ENCODE data around the gene TMSB15B. TPM values are rescaled to one million over a fixed set of nuclear protein-coding genes. Genes with fewer than 3 reads are reported as not detected.
"Not testable (repeated sequence)": the region's sequence is repeated elsewhere in the genome, so short reads cannot be mapped to it uniquely, and the experiment has no call there.

Gene TMSB15B
- polyA plus RNA-seq (ENCODE audit: low read depth in 6 of 6) = 10 to 100 TPM; 12.4 to 38.5 (median 18.1) TPM

GRCh38 chrX:103962411-103963278 lies at the start of gene TMSB15B:
TSS of gene TMSB15B (plus strand) at chrX:103962627.
- ATAC-seq (ENCODE audit: low read depth in 2 of 2) = peak; percentile 98
- H3K27ac Mint-ChIP-seq, DNase-seq: not testable (repeated sequence)

DNA sequence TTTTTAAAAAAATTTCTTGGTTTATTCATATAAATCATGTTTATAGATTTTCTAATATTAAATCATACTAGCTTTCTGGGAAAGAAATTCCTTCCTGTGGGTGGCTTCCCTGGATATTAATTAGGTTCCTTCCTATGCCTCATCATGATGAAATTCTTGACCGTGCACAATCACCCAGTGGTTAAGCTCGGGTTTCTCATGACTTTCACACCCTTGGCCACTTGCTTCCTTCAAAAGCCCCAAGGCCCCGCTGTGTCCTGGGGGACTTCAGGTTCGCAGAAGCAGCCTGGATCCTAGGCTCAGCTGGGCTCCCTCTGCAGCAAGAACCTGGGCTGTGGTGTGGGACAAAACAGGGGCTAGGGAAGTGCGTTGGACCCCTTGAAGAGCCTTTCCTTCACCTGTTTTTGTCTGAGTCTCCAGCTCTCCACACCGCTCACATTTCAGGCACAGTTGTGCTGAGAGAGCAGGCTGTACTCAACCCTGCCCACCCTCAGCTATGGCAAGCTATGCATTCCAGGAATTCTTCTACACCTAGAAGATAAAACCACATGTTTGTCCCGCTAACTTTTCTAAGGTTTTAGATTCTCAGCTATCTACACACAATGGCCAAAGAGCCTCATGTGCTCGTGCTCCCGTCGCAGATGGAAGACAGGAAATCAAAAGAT lies 48.9 kb upstream of the TMSB15B start:
- H3K36me3 Mint-ChIP-seq = no peaks in the 10 kb centered on the region
- peaks cover 4 to 6% (median 5%) of the 10 kb centered on the region in 3 donors for H3K4me1 Mint-ChIP-seq
- H3K27me3 Mint-ChIP-seq = no peaks in the 10 kb centered on the region
- H3K4me3 Mint-ChIP-seq = no peak overlapping the region
- H3K27ac Mint-ChIP-seq = peak overlapping the region in 1 of 6 donors; percentile 7
- DNase-seq = no peak
- no peaks in the 10 kb centered on the region for H3K9me3 Mint-ChIP-seq
- no peak for ATAC-seq (ENCODE audit: low read depth in 2 of 2)

More at GRCh38 chrX:103962411-103963278, at the start of gene TMSB15B:
- H3K9me3 Mint-ChIP-seq, H3K36me3 Mint-ChIP-seq, H3K4me3 Mint-ChIP-seq, H3K27me3 Mint-ChIP-seq, H3K4me1 Mint-ChIP-seq: not testable (repeated sequence)

DNA sequence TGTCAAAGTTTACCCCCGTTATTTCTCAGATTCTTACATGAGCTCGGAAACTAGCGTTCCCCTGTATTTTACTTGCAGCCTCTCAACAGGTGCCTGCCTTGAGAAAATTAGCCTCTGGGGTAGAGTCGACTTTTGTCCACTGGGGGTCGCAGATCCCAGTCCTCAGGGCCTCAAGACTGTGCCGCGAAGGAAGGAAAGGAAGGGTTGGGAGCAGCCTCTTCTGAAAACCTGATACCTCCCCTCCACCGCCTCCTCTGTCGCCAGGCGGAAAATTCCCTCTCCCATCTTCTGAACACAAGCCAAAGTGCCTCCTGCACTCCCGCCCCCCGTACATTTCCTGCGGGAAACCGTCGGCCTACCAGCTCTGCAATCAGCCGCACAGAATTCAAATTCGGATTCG lies 44.4 kb upstream of the TMSB15B start:
- Mint-ChIP-seq H3K27ac (peak overlapping the region in 4 of 6 donors; percentile 44 to 94 (median 82)), H3K9me3 (no peaks in the 10 kb centered on the region)
- ATAC-seq (ENCODE audit: low read depth in 2 of 2) = peak; percentile 53 to 55

DNA sequence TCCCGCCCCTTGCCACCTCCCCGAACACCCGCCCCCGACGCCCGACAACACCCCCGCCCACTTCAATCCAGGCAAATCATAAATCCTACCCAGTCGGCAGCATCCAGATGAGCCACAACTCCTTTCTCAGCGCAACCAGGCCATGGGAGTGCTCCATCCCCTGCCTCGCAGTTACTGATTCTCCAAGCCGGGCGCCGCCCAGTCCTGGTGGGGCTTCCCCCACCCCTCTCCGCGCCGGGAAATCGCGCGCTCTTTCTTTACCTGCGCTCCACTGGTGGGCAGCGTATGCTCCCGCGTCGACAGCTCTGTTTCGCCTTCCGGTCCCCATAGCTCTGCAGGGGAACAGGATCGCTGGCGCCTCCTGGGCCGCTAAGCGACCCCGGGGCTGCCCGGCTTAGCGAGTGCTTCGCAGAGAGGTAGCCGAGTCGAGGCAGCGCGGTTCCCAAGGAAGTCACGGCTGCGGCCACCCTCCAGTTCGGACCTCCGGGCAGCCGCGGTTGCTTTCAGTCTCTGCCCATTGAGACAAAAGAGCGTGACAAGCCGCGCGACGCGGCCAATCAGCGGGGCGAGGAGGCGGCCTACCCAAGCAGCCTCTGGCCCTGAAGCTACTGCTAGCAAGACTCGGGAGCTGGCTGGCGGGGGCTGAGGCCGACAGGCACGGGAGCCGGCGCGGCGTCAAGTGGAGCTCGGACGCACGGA lies 43.7 kb upstream of the TMSB15B start:
- peaks cover 0 to 1% (median 0%) of the 10 kb centered on the region in 7 donors for H3K9me3 Mint-ChIP-seq
- H3K36me3 Mint-ChIP-seq = no peaks in the 10 kb centered on the region

More for the DNA sequence above, 44.4 kb upstream of the TMSB15B start:
- no peaks in the 10 kb centered on the region for H3K36me3 Mint-ChIP-seq
- peak; percentile 38 for DNase-seq
- no peaks in the 10 kb centered on the region for H3K27me3 Mint-ChIP-seq
- peaks cover 16 to 19% (median 16%) of the 10 kb centered on the region in 3 donors for H3K4me1 Mint-ChIP-seq
- peak overlapping the region; percentile 90 to 95 (median 95) for H3K4me3 Mint-ChIP-seq

GRCh38 chrX:103919270-103919637 lies 43.2 kb upstream of the TMSB15B start:
- Mint-ChIP-seq H3K27me3 (no peaks in the 10 kb centered on the region), H3K4me1 (peaks cover 16 to 19% (median 16%) of the 10 kb centered on the region in 3 donors), H3K4me3 (peak overlapping the region; percentile 90 to 95 (median 95)), H3K36me3 (no peaks in the 10 kb centered on the region), H3K27ac (peak overlapping the region; percentile 63 to 95 (median 78)), H3K9me3 (peaks cover 0 to 1% (median 0%) of the 10 kb centered on the region in 7 donors)
- peak; percentile 29 for DNase-seq
- peak; percentile 64 to 66 for ATAC-seq (ENCODE audit: low read depth in 2 of 2)

More for the DNA sequence above, 43.7 kb upstream of the TMSB15B start:
- DNase-seq (peak; percentile 50), ATAC-seq (ENCODE audit: low read depth in 2 of 2) (peak; percentile 75 to 79)
- Mint-ChIP-seq H3K27me3 (no peaks in the 10 kb centered on the region), H3K4me1 (peaks cover 16 to 19% (median 16%) of the 10 kb centered on the region in 3 donors), H3K4me3 (peak overlapping the region; percentile 90 to 95 (median 95)), H3K27ac (peak overlapping the region; percentile 81 to 95 (median 92))

GRCh38 chrX:103920515-103920914 lies 41.9 kb upstream of the TMSB15B start:
- H3K36me3 Mint-ChIP-seq; ATAC-seq (ENCODE audit: low read depth in 2 of 2); DNase-seq; H3K9me3 Mint-ChIP-seq; H3K27me3 Mint-ChIP-seq: not testable (repeated sequence)
- H3K27ac Mint-ChIP-seq = peak overlapping the region in 1 of 6 donors; percentile 34
- peaks cover 17 to 22% (median 18%) of the 10 kb centered on the region in 3 donors for H3K4me1 Mint-ChIP-seq
- H3K4me3 Mint-ChIP-seq = peak overlapping the region in 2 of 8 donors; percentile 3 to 62

- DNase-seq = no peak
- Mint-ChIP-seq H3K27ac (peak overlapping the region in 3 of 6 donors; percentile 44 to 89 (median 55)), H3K4me1 (peaks cover 17 to 22% (median 21%) of the 10 kb centered on the region in 3 donors), H3K27me3 (no peaks in the 10 kb centered on the region), H3K4me3 (no peak overlapping the region), H3K9me3 (peaks cover 0 to 1% (median 0%) of the 10 kb centered on the region in 7 donors), H3K36me3 (no peaks in the 10 kb centered on the region)
- no peak for ATAC-seq (ENCODE audit: low read depth in 2 of 2)
Observed at GRCh38 chrX:103927030-103927429, 35.4 kb upstream of the TMSB15B start.

DNA sequence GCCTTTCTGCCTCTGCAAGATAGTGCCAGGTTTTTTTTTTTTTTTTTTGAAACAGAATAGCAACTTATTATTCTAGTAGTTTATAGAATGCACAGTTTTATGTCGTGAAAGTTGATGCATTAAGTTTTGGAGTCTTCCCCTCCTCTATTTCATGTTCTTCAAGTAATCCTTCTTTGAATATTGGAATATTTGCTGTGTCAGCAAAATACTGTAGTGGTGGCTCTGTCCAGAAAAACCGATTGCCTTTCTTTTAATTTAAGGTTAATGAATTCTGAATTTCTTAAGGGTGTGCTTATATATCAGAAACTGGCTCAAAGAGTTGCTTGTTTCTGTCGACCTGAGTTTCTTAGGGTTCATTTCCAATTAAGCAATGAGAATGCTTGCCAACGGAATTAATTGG lies 34.8 kb upstream of the TMSB15B start:
- H3K4me1 Mint-ChIP-seq = peaks cover 17 to 22% (median 21%) of the 10 kb centered on the region in 3 donors
- H3K27ac Mint-ChIP-seq = no peak overlapping the region
- H3K4me3 Mint-ChIP-seq = no peak overlapping the region
- no peaks in the 10 kb centered on the region for H3K27me3 Mint-ChIP-seq
- no peaks in the 10 kb centered on the region for H3K36me3 Mint-ChIP-seq
- ATAC-seq (ENCODE audit: low read depth in 2 of 2) (no peak), DNase-seq (no peak)
- H3K9me3 Mint-ChIP-seq = peaks cover 0 to 1% (median 0%) of the 10 kb centered on the region in 7 donors

GRCh38 chrX:103932133-103932532 lies 30.3 kb upstream of the TMSB15B start:
- ATAC-seq (ENCODE audit: low read depth in 2 of 2) = no peak
- peaks cover 0 to 4% (median 2%) of the 10 kb centered on the region in 3 donors for H3K4me1 Mint-ChIP-seq
- no peaks in the 10 kb centered on the region for H3K36me3 Mint-ChIP-seq
- H3K4me3 Mint-ChIP-seq = no peak overlapping the region
- H3K9me3 Mint-ChIP-seq = peaks cover 0 to 5% (median 0%) of the 10 kb centered on the region in 7 donors
- no peaks in the 10 kb centered on the region for H3K27me3 Mint-ChIP-seq
- H3K27ac Mint-ChIP-seq = no peak overlapping the region
- DNase-seq = no peak

GRCh38 chrX:103940257-103940656 lies 22.2 kb upstream of the TMSB15B start:
- not testable (repeated sequence) for H3K27me3 Mint-ChIP-seq; H3K9me3 Mint-ChIP-seq; ATAC-seq (ENCODE audit: low read depth in 2 of 2); H3K36me3 Mint-ChIP-seq; DNase-seq; H3K27ac Mint-ChIP-seq
- Mint-ChIP-seq H3K4me1 (peaks cover 0 to 11% (median 8%) of the 10 kb centered on the region in 3 donors), H3K4me3 (peak overlapping the region in 1 of 8 donors; percentile 48)

GRCh38 chrX:103941201-103941975 lies 21.0 kb upstream of the TMSB15B start:
- Mint-ChIP-seq H3K27ac (no peak overlapping the region), H3K4me1 (peaks cover 0 to 11% (median 8%) of the 10 kb centered on the region in 3 donors), H3K4me3 (no peak overlapping the region), H3K36me3 (no peaks in the 10 kb centered on the region), H3K9me3 (peaks cover 0 to 1% (median 0%) of the 10 kb centered on the region in 7 donors), H3K27me3 (peaks cover 0 to 8% (median 0%) of the 10 kb centered on the region in 3 donors)
- DNase-seq = peak; percentile 18
- ATAC-seq (ENCODE audit: low read depth in 2 of 2) = peak in 1 of 2 donors; percentile 40

DNA sequence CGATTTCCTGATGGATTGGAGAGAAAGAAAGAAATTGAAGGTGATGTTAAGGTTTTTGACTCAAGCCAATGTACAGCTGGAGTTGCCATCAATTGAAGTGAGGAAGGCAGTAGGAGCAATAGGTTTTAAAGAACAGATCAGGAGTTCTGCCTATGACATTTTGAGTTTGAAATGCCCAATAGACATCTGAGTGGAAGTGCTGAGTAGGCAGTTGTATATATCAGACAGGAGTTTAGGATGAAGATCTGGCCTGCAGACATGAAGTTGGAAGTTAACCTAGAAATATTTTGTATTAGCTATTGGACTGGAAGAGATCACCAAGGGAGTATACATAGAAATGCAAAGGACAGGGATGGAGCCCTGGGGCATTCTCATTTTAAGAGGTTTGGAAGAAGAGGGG lies 12.9 kb upstream of the TMSB15B start:
- Mint-ChIP-seq H3K4me3 (no peak overlapping the region), H3K27me3 (no peaks in the 10 kb centered on the region), H3K9me3 (no peaks in the 10 kb centered on the region), H3K36me3 (no peaks in the 10 kb centered on the region), H3K4me1 (no peaks in the 10 kb centered on the region), H3K27ac (no peak overlapping the region)
- DNase-seq (no peak), ATAC-seq (ENCODE audit: low read depth in 2 of 2) (no peak)

All from naive B cell (primary cell).